BJ (cell line): ENCODE results near the gene SNX10. TPM values are rescaled to one million over a fixed set of nuclear protein-coding genes. Genes with fewer than 3 reads are reported as not detected.
"Not testable (repeated sequence)": the region's sequence is repeated elsewhere in the genome, so short reads cannot be mapped to it uniquely, and the experiment has no call there.

ENCODE experiments used
- CTCF ChIA-PET: fragments of 350-600 bp; formaldehyde crosslinking; extraction: SDS; loops from one replicate; lab custom pipeline; 2021; ENCODE audit warnings: antibody characterized with exemption, inconsistent platforms; lab: Yijun Ruan, JAX
- POLR2A ChIA-PET: fragments of 300-600 bp; sonication (Branson Sonifier 250); formaldehyde crosslinking; extraction: SDS; loops from one replicate; lab custom pipeline; 2021; ENCODE audit warnings: antibody characterized with exemption; lab: Charles Lee
- DNase-seq: peaks from one replicate; pipeline ENCODE4 v3.0.0-alpha.2; 2011; ENCODE audit warnings: low read depth
- H3K27me3 ChIP-seq: 2 replicates; pipeline ENCODE4 v1.6.0; 2011; ENCODE audit warnings: low read length; ENCODE audit not compliant: control insufficient read depth, insufficient read depth
- H3K36me3 ChIP-seq: 2 replicates; pipeline ENCODE4 v1.5.1; 2011; ENCODE audit warnings: low read length; ENCODE audit not compliant: control insufficient read depth, insufficient read depth
- H3K4me3 ChIP-seq: 2 replicates; pipeline ENCODE4 v1.5.1; 2011; ENCODE audit warnings: low read depth, mild to moderate bottlenecking, control low read depth, low read length
- polyA minus RNA-seq: library from RNA; depleted of rRNA, polyadenylated mRNA; stranded (reverse); fragments of >200 nt; gene quantifications from 2 replicates; pipeline ENCODE4 v1.2.3, GENCODE V29; 2011; rRNA and poly(A)+ RNA removed
- polyA plus RNA-seq: library from polyadenylated mRNA; depleted of rRNA; stranded (reverse); fragments of >200 nt; gene quantifications from 2 replicates; pipeline ENCODE4 v1.2.3, GENCODE V29; 2011; rRNA removed
- TF ChIP-seq, protein P1 (sequence below): IDR thresholded peaks from 2 replicates; pipeline ENCODE4 v1.5.1; 2011; ENCODE audit warnings: low read depth, mild to moderate bottlenecking, control low read depth, inconsistent platforms, low read length, moderate library complexity; ENCODE audit not compliant: insufficient read depth

SNX10 gene, protein sequence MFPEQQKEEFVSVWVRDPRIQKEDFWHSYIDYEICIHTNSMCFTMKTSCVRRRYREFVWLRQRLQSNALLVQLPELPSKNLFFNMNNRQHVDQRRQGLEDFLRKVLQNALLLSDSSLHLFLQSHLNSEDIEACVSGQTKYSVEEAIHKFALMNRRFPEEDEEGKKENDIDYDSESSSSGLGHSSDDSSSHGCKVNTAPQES
- not detected in 2 replicates for polyA plus RNA-seq
- polyA minus RNA-seq: not detected in 2 replicates

DNA sequence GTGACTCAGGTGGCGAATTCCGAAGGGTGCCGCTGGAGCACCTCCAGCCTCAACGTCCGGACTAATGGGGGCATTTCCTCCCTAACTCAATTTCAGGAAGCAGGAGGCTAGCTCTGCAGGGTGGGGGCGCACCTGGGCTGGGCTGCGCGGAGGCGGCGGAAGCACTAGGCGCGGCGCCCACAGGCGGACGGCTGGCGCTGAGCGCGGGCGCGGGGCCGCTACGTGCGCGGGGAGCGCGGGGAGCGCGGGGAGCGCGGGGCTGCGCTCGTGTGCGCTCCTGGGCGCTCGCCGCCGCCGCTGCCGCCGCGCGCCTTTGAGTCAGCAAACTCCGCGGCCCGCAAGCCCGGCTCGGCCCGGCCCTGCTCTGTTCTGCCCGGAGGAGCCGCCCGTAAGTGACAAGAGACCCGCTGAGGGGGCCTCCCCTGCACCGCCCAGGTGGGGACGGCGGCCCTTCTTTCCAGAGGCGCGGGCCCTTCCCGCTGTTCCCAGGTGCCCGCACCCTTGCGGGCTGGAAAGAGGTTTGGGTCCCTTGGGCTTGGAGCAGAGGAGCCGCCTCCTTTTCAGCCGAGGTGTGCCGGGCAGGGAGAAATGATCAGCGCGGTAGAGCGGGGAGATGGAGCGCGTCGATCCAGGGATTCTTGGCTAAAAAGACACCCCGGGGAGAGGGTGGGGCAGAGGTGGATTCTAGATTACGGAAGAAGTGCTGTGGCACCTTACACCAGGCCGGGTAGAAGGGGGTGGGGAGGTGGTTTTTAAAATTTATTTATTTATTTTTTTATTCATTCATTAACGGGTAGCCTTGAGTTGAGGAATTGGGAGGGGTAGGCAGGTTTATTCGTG is at the start of gene SNX10:
Gene SNX10, plus strand, starts transcription at position 164 of the 840 bp plus-strand sequence. CDS start 54,581 bp downstream, outside the sequence.
- TF ChIP-seq, protein P1, sequence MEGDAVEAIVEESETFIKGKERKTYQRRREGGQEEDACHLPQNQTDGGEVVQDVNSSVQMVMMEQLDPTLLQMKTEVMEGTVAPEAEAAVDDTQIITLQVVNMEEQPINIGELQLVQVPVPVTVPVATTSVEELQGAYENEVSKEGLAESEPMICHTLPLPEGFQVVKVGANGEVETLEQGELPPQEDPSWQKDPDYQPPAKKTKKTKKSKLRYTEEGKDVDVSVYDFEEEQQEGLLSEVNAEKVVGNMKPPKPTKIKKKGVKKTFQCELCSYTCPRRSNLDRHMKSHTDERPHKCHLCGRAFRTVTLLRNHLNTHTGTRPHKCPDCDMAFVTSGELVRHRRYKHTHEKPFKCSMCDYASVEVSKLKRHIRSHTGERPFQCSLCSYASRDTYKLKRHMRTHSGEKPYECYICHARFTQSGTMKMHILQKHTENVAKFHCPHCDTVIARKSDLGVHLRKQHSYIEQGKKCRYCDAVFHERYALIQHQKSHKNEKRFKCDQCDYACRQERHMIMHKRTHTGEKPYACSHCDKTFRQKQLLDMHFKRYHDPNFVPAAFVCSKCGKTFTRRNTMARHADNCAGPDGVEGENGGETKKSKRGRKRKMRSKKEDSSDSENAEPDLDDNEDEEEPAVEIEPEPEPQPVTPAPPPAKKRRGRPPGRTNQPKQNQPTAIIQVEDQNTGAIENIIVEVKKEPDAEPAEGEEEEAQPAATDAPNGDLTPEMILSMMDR: no peak
- CTCF ChIA-PET: interaction anchor here (0.5 to 1.0 kb wide), 3 partner anchors 39 to 344 kb away, joined by 3 read pairs; no protein-coding TSS in a partner anchor

DNA sequence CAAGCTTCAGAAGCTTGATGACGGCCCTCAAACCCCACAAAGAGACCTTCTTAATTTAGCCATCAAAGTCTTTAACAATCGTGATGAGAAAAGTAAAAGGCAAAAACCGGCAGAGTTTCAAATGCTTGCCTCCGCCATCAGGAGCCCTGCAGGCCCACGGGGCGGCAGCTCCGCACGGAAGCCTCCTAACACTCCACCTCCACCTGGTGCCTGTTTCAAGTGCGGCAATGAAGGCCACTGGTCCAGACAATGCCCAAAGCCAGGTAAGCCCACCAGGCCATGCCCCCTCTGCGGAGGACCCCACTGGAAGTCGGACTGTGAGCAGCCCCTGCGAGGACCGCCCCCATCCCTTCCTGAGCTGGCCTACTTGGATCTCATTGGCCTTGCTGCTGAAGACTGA is 46.5 kb upstream of the SNX10 start:
- CTCF ChIA-PET: interaction anchor here (1.1 kb wide), 1 partner anchor 30 kb away, joined by 3 read pairs; no protein-coding TSS in a partner anchor

More for the DNA sequence above, at the start of gene SNX10:
- no peaks in the 10 kb centered on the region for H3K36me3 ChIP-seq
- no peak within 1 kb of the TSS for H3K4me3 ChIP-seq
- no peak for DNase-seq
- peaks cover 3% of the 10 kb centered on the region; the same call in 1 of the 2 replicates for H3K27me3 ChIP-seq
- POLR2A ChIA-PET: no interaction called here

DNA sequence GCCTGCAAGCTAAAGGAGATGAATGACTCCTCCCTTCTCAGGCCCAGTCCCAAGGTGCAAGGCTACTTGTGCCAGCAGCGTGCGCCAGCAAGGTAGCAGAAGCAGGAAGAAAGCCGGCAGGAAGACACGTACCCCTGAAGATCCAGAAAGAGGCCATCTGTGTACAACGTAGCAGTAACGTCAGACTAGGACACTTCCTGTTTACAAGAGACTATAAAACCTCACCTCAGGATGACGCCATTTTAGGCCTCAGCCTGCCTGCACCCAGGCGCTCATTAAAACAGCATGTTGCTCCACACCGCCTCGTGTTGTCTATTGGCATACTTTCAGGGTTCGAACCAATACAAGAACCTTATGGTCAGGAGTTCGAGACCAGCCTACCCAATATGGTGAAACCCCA is 41.4 kb upstream of the SNX10 start:
- Histone ChIP-seq H3K36me3 (no peaks in the 10 kb centered on the region), H3K4me3 (no peak overlapping the region), H3K27me3 (no peaks in the 10 kb centered on the region)
- ChIA-PET CTCF (no interaction called here), POLR2A (no interaction called here)
- TF ChIP-seq, protein P1: no peak
- DNase-seq: no peak

More for the DNA sequence above, 46.5 kb upstream of the SNX10 start:
- H3K36me3 ChIP-seq: no peaks in the 10 kb centered on the region
- DNase-seq: no peak
- H3K27me3 ChIP-seq: no peaks in the 10 kb centered on the region
- TF ChIP-seq, protein P1: no peak
- POLR2A ChIA-PET: no interaction called here
- no peak overlapping the region for H3K4me3 ChIP-seq

DNA sequence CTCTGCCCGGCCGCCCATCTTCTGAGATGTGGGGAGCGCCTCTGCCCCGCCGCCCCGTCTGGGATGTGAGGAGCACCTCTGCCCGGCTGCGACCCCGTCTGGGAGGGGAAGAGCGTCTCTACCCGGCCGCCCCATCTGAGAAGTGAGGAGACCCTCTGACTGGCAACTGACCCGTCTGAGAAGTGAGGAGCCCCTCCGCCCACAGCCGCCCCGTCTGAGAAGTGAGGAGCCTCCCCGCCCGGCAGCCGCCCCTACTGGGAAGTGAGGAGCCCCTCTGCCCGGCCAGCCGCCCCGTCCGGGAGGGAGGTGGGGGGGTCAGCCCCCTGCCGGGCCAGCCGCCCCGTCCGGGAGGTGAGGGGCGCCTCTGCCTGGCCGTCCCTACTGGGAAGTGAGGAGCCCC is 29.8 kb upstream of the SNX10 start:
- CTCF ChIA-PET, DNase-seq, POLR2A ChIA-PET, H3K27me3 ChIP-seq, H3K36me3 ChIP-seq, H3K4me3 ChIP-seq: not testable (repeated sequence)

DNA sequence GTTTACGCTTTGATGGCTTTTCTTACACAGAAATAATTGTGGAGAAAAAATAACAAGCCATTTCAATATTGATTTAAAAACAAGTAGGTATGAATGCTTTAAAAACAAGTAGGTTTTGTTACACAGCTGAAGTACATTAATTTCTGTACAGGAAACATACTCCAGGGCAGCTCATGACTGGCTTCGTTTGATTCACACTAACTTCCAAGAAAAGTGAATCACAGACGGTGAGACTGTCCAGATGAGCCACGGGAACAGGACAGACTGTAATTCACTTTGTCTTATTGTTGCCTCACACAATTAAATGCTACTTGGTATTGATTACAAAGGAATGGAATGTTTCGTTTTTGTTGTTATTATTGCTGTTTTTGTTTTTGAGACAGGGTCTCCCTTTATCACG is 26.6 kb upstream of the SNX10 start:
- TF ChIP-seq, protein P1: no peak
- no peak for DNase-seq
- H3K36me3 ChIP-seq: no peaks in the 10 kb centered on the region
- ChIA-PET CTCF (no interaction called here), POLR2A (no interaction called here)
- no peaks in the 10 kb centered on the region for H3K27me3 ChIP-seq
- H3K4me3 ChIP-seq: no peak overlapping the region
